IMR-90 (cell line): ENCODE data around the gene FAM110A.

Source experiments
- MAFK ChIP-seq: IDR thresholded peaks from 2 replicates; pipeline ENCODE4 v1.6.1; 2012; ENCODE audit warnings: low read depth, low read length, improper control_type of control experiment
- POLR2A ChIP-seq: IDR thresholded peaks from 2 replicates; pipeline ENCODE4 v1.6.1; 2012; ENCODE audit warnings: mild to moderate bottlenecking, low read depth, low read length
- RAD21 ChIP-seq: IDR thresholded peaks from 2 replicates; pipeline ENCODE4 v1.6.1; 2012; ENCODE audit warnings: low read length, improper control_type of control experiment
- RCOR1 ChIP-seq: IDR thresholded peaks from 2 replicates; pipeline ENCODE4 v1.6.1; 2012; ENCODE audit warnings: mild to moderate bottlenecking, low read length, improper control_type of control experiment; ENCODE audit not compliant: insufficient replicate concordance
- TF ChIP-seq, protein P1 (sequence below): conservative IDR thresholded peaks from 2 replicates; pipeline ENCODE4 v1.5.1; 2012; ENCODE audit warnings: mild to moderate bottlenecking, low read depth, low read length, improper control_type of control experiment
- TF ChIP-seq, protein P2 (sequence below): fragments of 150-350 bp; IDR thresholded peaks from 2 replicates; pipeline ENCODE4 v1.6.1; 2016; ENCODE audit warnings: low read depth, mild to moderate bottlenecking, low read length, moderate library complexity, borderline replicate concordance

DNA sequence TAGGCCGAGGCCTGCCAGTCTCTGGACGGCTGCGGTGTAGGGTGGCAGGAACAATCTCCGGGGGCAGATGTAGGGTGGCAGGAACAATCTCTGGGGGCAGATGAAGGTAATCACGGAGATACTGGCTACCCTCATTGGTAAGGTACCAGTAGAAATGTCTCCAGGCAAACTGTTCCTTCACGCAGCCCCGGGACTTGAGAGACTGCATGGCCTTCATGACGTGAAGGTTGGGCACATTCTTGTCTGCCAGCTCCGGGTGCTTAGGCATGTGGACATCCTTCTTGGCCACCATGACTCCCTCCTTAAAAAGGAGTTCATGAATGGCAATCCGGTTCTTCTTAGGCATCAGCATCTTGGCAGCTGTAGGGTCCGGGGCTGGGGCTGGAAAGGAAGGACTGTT is 6.1 kb downstream of the FAM110A start:
- TF ChIP-seq RAD21 (no peak), POLR2A (no peak), RCOR1 (no peak), MAFK (no peak)
- TF ChIP-seq, protein P1, sequence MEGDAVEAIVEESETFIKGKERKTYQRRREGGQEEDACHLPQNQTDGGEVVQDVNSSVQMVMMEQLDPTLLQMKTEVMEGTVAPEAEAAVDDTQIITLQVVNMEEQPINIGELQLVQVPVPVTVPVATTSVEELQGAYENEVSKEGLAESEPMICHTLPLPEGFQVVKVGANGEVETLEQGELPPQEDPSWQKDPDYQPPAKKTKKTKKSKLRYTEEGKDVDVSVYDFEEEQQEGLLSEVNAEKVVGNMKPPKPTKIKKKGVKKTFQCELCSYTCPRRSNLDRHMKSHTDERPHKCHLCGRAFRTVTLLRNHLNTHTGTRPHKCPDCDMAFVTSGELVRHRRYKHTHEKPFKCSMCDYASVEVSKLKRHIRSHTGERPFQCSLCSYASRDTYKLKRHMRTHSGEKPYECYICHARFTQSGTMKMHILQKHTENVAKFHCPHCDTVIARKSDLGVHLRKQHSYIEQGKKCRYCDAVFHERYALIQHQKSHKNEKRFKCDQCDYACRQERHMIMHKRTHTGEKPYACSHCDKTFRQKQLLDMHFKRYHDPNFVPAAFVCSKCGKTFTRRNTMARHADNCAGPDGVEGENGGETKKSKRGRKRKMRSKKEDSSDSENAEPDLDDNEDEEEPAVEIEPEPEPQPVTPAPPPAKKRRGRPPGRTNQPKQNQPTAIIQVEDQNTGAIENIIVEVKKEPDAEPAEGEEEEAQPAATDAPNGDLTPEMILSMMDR = no peak
- TF ChIP-seq, protein P2, sequence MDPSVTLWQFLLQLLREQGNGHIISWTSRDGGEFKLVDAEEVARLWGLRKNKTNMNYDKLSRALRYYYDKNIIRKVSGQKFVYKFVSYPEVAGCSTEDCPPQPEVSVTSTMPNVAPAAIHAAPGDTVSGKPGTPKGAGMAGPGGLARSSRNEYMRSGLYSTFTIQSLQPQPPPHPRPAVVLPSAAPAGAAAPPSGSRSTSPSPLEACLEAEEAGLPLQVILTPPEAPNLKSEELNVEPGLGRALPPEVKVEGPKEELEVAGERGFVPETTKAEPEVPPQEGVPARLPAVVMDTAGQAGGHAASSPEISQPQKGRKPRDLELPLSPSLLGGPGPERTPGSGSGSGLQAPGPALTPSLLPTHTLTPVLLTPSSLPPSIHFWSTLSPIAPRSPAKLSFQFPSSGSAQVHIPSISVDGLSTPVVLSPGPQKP = no peak
